Tibial nerve (tissue), 4 donors: ENCODE data around the gene KCNE5. TPM values are rescaled to one million over a fixed set of nuclear protein-coding genes. Genes with fewer than 3 reads are reported as not detected.
"Not testable (repeated sequence)": the region's sequence is repeated elsewhere in the genome, so short reads cannot be mapped to it uniquely, and the experiment has no call there.

Experiments used
- DNase-seq, 2 donors: peaks; one replicate each; pipeline ENCODE4 v3.0.0-alpha.2; 2019; ENCODE audit warnings: low spot score in 2 of 2
- H3K27ac ChIP-seq, 4 donors: fragments of 200-600 bp; sonication (generic) in 3 of 4; one replicate each; pipeline ENCODE4 v1.5.1; 2017 to 2019; ENCODE audit warnings: mild to moderate bottlenecking in 1 of 4
- H3K27me3 ChIP-seq, 2 donors: fragments of 200-600 bp; sonication (generic) in 1 of 2; one replicate each; pipeline versions ENCODE4 v1.5.1 to v1.6.0; 2017 to 2019
- H3K36me3 ChIP-seq, 3 donors: fragments of 200-600 bp; sonication (generic); one replicate each; pipeline ENCODE4 v1.5.1; 2018 to 2019
- H3K4me1 ChIP-seq, 4 donors: fragments of 200-600 bp; sonication (generic) in 3 of 4; one replicate each; pipeline ENCODE4 v1.5.1; 2017 to 2019
- H3K4me3 ChIP-seq, 4 donors: fragments of 200-600 bp; sonication (generic) in 3 of 4; one replicate each; pipeline ENCODE4 v1.5.1; 2017 to 2019; ENCODE audit warnings: mild to moderate bottlenecking in 1 of 4, moderate library complexity in 1 of 4
- H3K9me3 ChIP-seq, 4 donors: fragments of 200-600 bp; sonication (generic) in 3 of 4; one replicate each; pipeline ENCODE4 v1.5.1; 2017 to 2019
- CTCF ChIP-seq, 5 experiments: fragments of 200-600 bp in 3 of 5; fragments of 450-650 bp in 2 of 5; sonication (generic) in 3 of 5; IDR thresholded peaks; one replicate each; pipeline ENCODE4 v1.5.1; 2016 to 2019; ENCODE audit warnings: antibody characterized with exemption in 5 of 5, mild to moderate bottlenecking in 3 of 5, moderate library complexity in 2 of 5
- EP300 ChIP-seq, 2 donors: sonication (generic); formaldehyde crosslinking; IDR thresholded peaks; one replicate each; pipeline ENCODE4 v1.6.1; 2017; ENCODE audit warnings: antibody characterized with exemption in 2 of 2, mild to moderate bottlenecking in 1 of 2
- POLR2A ChIP-seq, 2 donors: fragments of 450-650 bp; IDR thresholded peaks; one replicate each; pipeline ENCODE4 v1.6.1; 2017; ENCODE audit warnings: antibody characterized with exemption in 2 of 2, mild to moderate bottlenecking in 2 of 2, moderate library complexity in 2 of 2
- WGBS, 2 donors: methylation state at CpG; one replicate each; pipeline ENCODE4 v1.1.5; 2018; 5-methylcytosine and 5-hydroxymethylcytosine counted together
- total RNA-seq, 4 donors: library from RNA; depleted of rRNA; stranded (reverse); fragments of >200 nt; gene quantifications; one replicate each; pipeline ENCODE4 v1.1.0, GENCODE V29; 2016

KCNE5 gene
- under 1 TPM in 1 of 4 donors, not detected in 3; 0.66 TPM for total RNA-seq

DNA sequence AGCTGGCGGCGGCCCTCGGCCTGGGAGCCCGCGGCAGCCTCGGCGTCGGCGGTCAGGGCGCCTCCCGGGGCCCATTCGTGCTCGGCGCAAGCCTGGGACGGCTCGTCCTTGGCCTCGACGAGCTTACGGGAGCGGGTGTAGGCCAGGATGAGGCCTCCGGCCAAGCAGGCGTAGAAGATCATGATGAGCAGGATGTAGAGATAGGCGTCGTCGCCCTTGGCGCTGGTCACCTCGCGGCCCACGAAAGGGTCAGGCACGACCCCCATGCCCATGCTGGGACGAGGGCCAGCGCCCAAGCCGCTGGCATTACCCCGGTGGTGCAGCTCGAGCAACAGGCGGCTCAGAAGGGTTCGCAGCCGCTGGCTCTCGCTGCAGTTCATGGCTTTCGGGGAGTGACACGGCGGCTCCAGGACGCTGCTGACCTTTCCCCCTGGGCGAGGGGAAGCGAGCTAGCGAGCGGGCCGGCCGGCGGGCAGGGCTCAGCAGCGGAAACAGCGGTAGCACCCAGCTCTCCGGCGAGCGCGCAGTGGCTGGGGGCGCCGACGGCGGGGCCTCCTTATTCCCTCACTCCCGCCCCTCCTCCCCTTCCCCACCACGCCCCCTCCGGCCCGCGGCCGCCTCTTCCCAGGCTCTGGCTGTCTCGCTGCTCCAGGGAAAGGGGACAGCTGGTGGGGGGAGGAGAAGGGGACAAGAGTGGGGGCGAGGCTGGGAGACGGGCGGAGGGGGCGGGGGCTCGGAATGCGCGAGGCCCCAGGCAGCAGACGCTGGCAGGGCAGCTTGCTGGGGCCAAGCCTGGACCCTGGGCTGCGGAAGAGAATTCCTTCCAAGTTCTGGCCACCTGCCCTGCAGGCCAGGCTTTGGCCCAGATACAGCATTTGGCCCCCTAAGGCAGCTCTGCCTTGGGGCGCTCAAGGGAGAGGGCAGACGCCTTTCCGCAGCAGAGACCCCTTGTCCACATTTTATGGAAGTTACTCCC lies at the start of gene KCNE5:
TSS of gene KCNE5 (minus strand) at position 532 of the 976 bp plus-strand sequence. CDS start at position 380, 152 bp downstream.
- DNase-seq, result no peak
- peaks cover 0 to 24% of the 10 kb centered on the region in 2 donors for H3K27me3 ChIP-seq
- 50 to 66% methylated on average over 6 to 58 of the region's 79 CpGs for WGBS, 2 donors

GRCh38 chrX:109672239-109672638 lies 47.3 kb upstream of the KCNE5 start:
- TF ChIP-seq CTCF (IDR thresholded peaks at IDR 0.05) (no peak), EP300 (IDR thresholded peaks at IDR 0.05) (no peak), POLR2A (IDR thresholded peaks at IDR 0.05) (no peak)
- DNase-seq, result no peak
- no peak overlapping the region for H3K4me3 ChIP-seq
- peaks cover 0 to 16% (median 0%) of the 10 kb centered on the region in 3 donors for H3K36me3 ChIP-seq
- no peaks in the 10 kb centered on the region for H3K9me3 ChIP-seq
- H3K27ac ChIP-seq, result no peak overlapping the region
- no peaks in the 10 kb centered on the region for H3K4me1 ChIP-seq
- H3K27me3 ChIP-seq, result peaks cover 0 to 8% of the 10 kb centered on the region in 2 donors

More for the DNA sequence above, at the start of gene KCNE5:
- no peaks in the 10 kb centered on the region for H3K36me3 ChIP-seq
- peak within 1 kb of the TSS; percentile 2 to 45 (median 17) for H3K4me3 ChIP-seq
- H3K4me1 ChIP-seq, result peaks cover 0 to 10% (median 0%) of the 10 kb centered on the region in 4 donors
- no peak within 1 kb of the TSS for H3K27ac ChIP-seq
- H3K9me3 ChIP-seq, result no peaks in the 10 kb centered on the region
- no peak for TF ChIP-seq CTCF (IDR thresholded peaks at IDR 0.05)
- no peak for TF ChIP-seq EP300 (IDR thresholded peaks at IDR 0.05)
- no peak for TF ChIP-seq POLR2A (IDR thresholded peaks at IDR 0.05)

GRCh38 chrX:109671170-109671569 lies 46.2 kb upstream of the KCNE5 start:
- not testable (repeated sequence) for H3K27ac ChIP-seq, H3K9me3 ChIP-seq, DNase-seq, H3K4me1 ChIP-seq, H3K27me3 ChIP-seq, H3K4me3 ChIP-seq
- 90 to 97% methylated on average over 5 to 14 of the region's 29 CpGs for WGBS, 2 donors
- peaks cover 0 to 21% (median 0%) of the 10 kb centered on the region in 3 donors for H3K36me3 ChIP-seq

GRCh38 chrX:109667986-109668385 lies 43.0 kb upstream of the KCNE5 start:
- Histone ChIP-seq H3K36me3 (peaks cover 0 to 28% (median 0%) of the 10 kb centered on the region in 3 donors), H3K4me1 (no peaks in the 10 kb centered on the region), H3K9me3 (no peaks in the 10 kb centered on the region), H3K4me3 (no peak overlapping the region), H3K27me3 (no peaks in the 10 kb centered on the region), H3K27ac (no peak overlapping the region)
- no peak for DNase-seq
- 95 to 96% methylated on average over 5 of the region's 5 CpGs for WGBS, 2 donors
- no peak for TF ChIP-seq EP300 (IDR thresholded peaks at IDR 0.05)
- TF ChIP-seq CTCF (IDR thresholded peaks at IDR 0.05), result no peak
- TF ChIP-seq POLR2A (IDR thresholded peaks at IDR 0.05), result no peak

GRCh38 chrX:109660435-109661143 lies 35.6 kb upstream of the KCNE5 start:
- TF ChIP-seq CTCF (IDR thresholded peaks at IDR 0.05) (no peak), POLR2A (IDR thresholded peaks at IDR 0.05) (no peak), EP300 (IDR thresholded peaks at IDR 0.05) (no peak)
- H3K36me3 ChIP-seq, result peaks cover 0 to 32% (median 0%) of the 10 kb centered on the region in 3 donors
- no peak for DNase-seq
- no peak overlapping the region for H3K4me3 ChIP-seq
- H3K4me1 ChIP-seq, result no peaks in the 10 kb centered on the region
- 80 to 84% methylated on average over 2 of the region's 2 CpGs for WGBS, 2 donors
- peaks cover 0 to 16% of the 10 kb centered on the region in 2 donors for H3K27me3 ChIP-seq
- H3K9me3 ChIP-seq, result no peaks in the 10 kb centered on the region
- H3K27ac ChIP-seq, result no peak overlapping the region
